ENCODE results near the gene PYROXD2. TPM values are rescaled to one million over a fixed set of nuclear protein-coding genes. Genes with fewer than 3 reads are reported as not detected.
"Not testable (repeated sequence)": the region's sequence is repeated elsewhere in the genome, so short reads cannot be mapped to it uniquely, and the experiment has no call there.

The PYROXD2 gene
- total and polyA plus RNA-seq, 9 donors, result 8.8 to 18.9 (median 14.3) TPM

DNA sequence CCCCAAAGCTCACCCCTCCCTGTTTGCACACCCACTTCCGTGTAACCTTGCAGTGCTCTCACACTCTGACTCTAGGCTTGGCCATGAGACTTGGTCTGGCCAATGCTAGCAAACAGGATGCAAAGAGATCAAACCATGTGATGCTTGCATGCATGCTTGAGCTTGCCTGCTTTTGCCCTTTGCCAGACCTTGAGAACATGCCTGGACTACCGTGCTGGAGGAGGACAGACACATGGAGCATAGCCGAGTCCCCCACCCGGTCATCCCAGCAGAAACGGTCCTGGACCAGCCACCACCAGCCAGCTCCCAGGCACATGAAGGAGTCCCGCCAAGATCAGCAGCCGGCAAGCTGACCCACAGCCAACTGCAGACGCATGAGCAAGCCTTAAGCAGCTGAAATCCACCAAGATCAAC, 23.4 kb downstream of the PYROXD2 start:
- Histone ChIP-seq H3K9me3 (replicated peaks; ENCODE audit: control insufficient read depth, low read depth, low read length) (no peaks in the 10 kb centered on the region), H3K27me3 (ENCODE audit: control insufficient read depth, insufficient read depth, low read length) (no peaks in the 10 kb centered on the region), H3K4me3 (ENCODE audit: low read length) (no peak overlapping the region), H3K27ac (ENCODE audit: low read length) (no peak overlapping the region), H3K36me3 (ENCODE audit: control insufficient read depth, insufficient read depth, low read length) (peaks cover 24% of the 10 kb centered on the region), H3K4me1 (ENCODE audit: control insufficient read depth, insufficient read depth, low read length) (peaks cover 34% of the 10 kb centered on the region)
- WGBS (ENCODE audit: insufficient coverage), result 48% methylated on average over 5 of the region's 8 CpGs
- DNase-seq, result peak; percentile 63

DNA sequence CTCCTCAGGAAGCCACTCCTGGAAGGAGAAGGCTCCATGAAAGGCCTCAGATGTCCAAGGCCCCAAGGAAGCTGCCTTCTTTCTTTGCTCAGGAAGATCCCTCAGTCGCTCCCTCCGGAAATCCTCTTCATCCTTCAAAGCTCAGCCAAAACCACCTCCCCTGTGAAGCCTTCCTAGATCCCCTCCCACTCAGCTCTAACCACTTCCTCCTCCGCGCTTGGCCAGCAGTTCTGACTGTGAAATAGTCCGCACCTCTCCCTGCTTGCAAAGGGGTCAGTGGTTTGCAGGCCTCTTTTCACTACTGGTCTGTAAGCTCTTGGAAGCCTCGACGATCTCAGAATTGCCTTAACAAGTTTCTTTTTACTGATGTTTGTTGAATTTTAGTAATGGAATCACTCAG, 23.9 kb downstream of the PYROXD2 start:
- Histone ChIP-seq H3K4me3 (ENCODE audit: low read length) (no peak overlapping the region), H3K9me3 (replicated peaks; ENCODE audit: control insufficient read depth, low read depth, low read length) (no peaks in the 10 kb centered on the region), H3K27ac (ENCODE audit: low read length) (no peak overlapping the region), H3K27me3 (ENCODE audit: control insufficient read depth, insufficient read depth, low read length) (no peaks in the 10 kb centered on the region), H3K36me3 (ENCODE audit: control insufficient read depth, insufficient read depth, low read length) (peaks cover 21% of the 10 kb centered on the region), H3K4me1 (ENCODE audit: control insufficient read depth, insufficient read depth, low read length) (peaks cover 34% of the 10 kb centered on the region)
- WGBS (ENCODE audit: insufficient coverage), result 73% methylated on average over 7 of the region's 7 CpGs
- DNase-seq, result no peak

DNA sequence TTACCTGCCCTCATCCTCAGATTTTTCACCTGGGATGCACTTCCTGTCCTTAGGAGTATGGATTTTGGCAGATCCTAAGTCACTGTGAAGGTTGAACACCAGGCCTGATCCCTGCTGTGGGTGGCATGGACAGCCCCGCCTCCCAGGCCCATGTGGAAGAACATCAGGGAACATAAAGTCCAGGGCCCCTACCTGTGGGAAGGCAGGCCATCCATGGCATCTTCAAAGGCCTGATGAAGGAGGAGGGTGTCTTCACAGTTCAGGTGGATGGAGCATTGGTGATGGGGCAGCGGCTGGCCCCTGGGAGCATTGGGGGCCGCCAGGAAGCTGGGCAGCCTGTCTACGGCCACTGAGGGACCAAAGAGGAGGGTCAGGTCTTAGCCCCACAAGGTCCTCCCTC, 24.6 kb downstream of the PYROXD2 start:
- 100% methylated on average over 1 of the region's 4 CpGs for WGBS (ENCODE audit: insufficient coverage)
- no peak for DNase-seq
- H3K36me3 ChIP-seq (ENCODE audit: control insufficient read depth, insufficient read depth, low read length), result peaks cover 20% of the 10 kb centered on the region
- H3K4me3 ChIP-seq (ENCODE audit: low read length), result no peak overlapping the region
- H3K27me3 ChIP-seq (ENCODE audit: control insufficient read depth, insufficient read depth, low read length), result no peaks in the 10 kb centered on the region
- peaks cover 34% of the 10 kb centered on the region for H3K4me1 ChIP-seq (ENCODE audit: control insufficient read depth, insufficient read depth, low read length)
- no peaks in the 10 kb centered on the region for H3K9me3 ChIP-seq (replicated peaks; ENCODE audit: control insufficient read depth, low read depth, low read length)
- H3K27ac ChIP-seq (ENCODE audit: low read length), result no peak overlapping the region

DNA sequence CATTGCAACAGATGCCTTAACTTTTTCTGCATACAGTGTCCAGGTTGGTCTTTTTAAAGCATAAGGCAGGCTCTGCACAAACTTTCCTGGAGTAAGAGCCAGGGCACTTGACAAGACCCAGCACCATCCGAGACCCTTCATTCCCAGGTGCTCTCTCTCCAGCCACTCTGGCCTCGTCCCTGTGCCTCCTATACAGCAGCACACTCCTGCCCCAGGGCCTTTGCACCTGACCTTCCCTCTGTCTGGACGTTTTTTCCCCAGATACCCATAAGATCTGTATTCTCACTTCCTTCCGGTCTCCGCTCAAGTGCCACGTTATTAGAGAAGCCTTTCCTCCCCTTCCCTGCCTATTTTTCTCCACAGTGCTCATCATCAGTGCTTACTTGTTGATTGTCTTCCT, 25.6 kb downstream of the PYROXD2 start:
- Histone ChIP-seq H3K36me3 (ENCODE audit: control insufficient read depth, insufficient read depth, low read length) (peaks cover 24% of the 10 kb centered on the region), H3K4me1 (ENCODE audit: control insufficient read depth, insufficient read depth, low read length) (peaks cover 26% of the 10 kb centered on the region), H3K27ac (ENCODE audit: low read length) (no peak overlapping the region), H3K9me3 (replicated peaks; ENCODE audit: control insufficient read depth, low read depth, low read length) (no peaks in the 10 kb centered on the region), H3K27me3 (ENCODE audit: control insufficient read depth, insufficient read depth, low read length) (no peaks in the 10 kb centered on the region), H3K4me3 (ENCODE audit: low read length) (no peak overlapping the region)
- WGBS (ENCODE audit: insufficient coverage), result 79% methylated on average over 6 of the region's 6 CpGs
- no peak for DNase-seq

DNA sequence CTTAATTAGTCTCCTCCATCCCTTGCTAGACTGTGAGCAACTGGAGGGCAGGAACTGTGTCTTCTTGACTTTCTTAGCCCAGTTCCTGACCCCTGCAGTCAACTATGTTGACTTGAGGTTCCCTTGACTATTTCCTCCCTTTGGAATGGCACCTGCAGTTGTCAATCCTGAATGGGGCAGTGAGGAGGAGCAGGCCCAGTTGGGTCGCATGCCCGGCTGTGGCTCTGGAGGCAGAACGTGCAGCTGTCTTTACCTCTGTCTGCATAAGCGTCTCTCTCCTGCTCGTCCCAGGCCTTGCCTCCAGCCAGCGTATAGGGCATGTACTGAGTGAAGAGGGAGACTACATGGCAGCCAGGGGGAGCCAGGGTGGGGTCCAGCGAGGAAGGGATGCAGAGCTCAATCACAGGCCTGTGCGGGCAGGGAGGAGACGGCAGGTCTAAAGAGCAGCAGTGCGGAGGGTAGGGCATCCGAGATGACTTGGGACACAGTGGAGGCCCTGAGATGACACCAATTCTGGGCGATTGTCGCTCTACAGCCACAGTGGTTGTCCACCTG, 26.8 kb downstream of the PYROXD2 start:
- Histone ChIP-seq H3K27ac (ENCODE audit: low read length) (no peak overlapping the region), H3K9me3 (replicated peaks; ENCODE audit: control insufficient read depth, low read depth, low read length) (no peaks in the 10 kb centered on the region), H3K4me3 (ENCODE audit: low read length) (no peak overlapping the region), H3K27me3 (ENCODE audit: control insufficient read depth, insufficient read depth, low read length) (no peaks in the 10 kb centered on the region), H3K4me1 (ENCODE audit: control insufficient read depth, insufficient read depth, low read length) (peaks cover 18% of the 10 kb centered on the region), H3K36me3 (ENCODE audit: control insufficient read depth, insufficient read depth, low read length) (peaks cover 31% of the 10 kb centered on the region)
- WGBS (ENCODE audit: insufficient coverage), result 79% methylated on average over 11 of the region's 13 CpGs
- DNase-seq, result peak; percentile 46

DNA sequence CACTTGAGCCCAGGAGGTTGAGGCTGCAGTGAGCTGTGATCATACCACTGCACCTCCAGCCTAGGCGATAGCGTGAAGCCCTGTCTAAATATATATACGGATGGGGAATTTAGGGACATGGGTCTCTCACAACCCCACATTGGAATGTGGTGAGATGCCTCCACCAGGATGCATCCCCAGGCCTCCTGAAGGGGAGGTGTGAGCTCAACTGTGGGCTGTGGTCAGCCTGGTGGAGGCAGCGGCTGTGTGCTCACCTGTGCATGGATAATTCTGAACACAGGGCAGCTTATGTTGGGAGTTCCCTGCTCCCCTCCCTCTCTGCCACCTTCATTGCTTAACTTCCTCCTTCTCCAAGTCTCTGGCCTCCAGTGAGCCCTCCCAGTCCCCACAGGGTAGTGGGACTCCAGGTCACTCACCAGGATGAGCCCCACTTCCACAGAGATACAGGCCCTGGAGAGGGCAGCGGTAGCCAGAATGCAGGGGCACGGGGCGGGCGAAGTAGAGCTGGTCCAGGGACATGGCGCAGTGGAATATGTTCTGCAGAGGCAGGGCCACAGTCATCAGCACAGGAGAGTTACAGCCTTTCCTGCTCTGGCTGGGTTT, 30.4 kb downstream of the PYROXD2 start:
- H3K4me3 ChIP-seq (ENCODE audit: low read length), result no peak overlapping the region
- peaks cover 9% of the 10 kb centered on the region for H3K4me1 ChIP-seq (ENCODE audit: control insufficient read depth, insufficient read depth, low read length)
- H3K36me3 ChIP-seq (ENCODE audit: control insufficient read depth, insufficient read depth, low read length), result peaks cover 27% of the 10 kb centered on the region
- no peak for DNase-seq
- H3K9me3 ChIP-seq (replicated peaks; ENCODE audit: control insufficient read depth, low read depth, low read length), result no peaks in the 10 kb centered on the region
- no peak overlapping the region for H3K27ac ChIP-seq (ENCODE audit: low read length)
- H3K27me3 ChIP-seq (ENCODE audit: control insufficient read depth, insufficient read depth, low read length), result no peaks in the 10 kb centered on the region
- WGBS (ENCODE audit: insufficient coverage), result 100% methylated on average over 1 of the region's 9 CpGs

DNA sequence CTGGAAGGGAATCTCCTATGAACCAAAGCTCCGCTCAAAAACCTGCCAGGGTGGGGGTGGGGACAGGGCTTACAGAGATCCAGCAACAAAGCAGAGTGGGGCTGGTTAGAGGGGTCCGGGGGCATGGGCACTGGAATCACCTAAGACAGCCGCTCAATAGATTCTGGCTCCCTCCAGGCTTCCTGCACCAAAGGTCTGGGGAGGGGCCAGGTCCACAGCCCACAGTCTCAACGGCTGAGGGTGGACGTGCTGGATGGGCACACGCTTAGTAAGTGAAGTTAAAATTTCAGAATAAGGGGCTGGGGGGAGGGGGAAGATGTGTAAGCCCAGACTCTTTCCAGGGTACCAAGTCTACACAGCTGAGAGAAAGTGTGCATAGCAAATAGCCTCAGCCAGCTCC, 31.1 kb downstream of the PYROXD2 start:
- Histone ChIP-seq H3K36me3 (ENCODE audit: control insufficient read depth, insufficient read depth, low read length) (peaks cover 27% of the 10 kb centered on the region), H3K27me3 (ENCODE audit: control insufficient read depth, insufficient read depth, low read length) (no peaks in the 10 kb centered on the region), H3K4me1 (ENCODE audit: control insufficient read depth, insufficient read depth, low read length) (peaks cover 7% of the 10 kb centered on the region), H3K9me3 (replicated peaks; ENCODE audit: control insufficient read depth, low read depth, low read length) (no peaks in the 10 kb centered on the region), H3K4me3 (ENCODE audit: low read length) (no peak overlapping the region), H3K27ac (ENCODE audit: low read length) (no peak overlapping the region)
- WGBS (ENCODE audit: insufficient coverage), result 78% methylated on average over 4 of the region's 6 CpGs
- DNase-seq, result no peak

DNA sequence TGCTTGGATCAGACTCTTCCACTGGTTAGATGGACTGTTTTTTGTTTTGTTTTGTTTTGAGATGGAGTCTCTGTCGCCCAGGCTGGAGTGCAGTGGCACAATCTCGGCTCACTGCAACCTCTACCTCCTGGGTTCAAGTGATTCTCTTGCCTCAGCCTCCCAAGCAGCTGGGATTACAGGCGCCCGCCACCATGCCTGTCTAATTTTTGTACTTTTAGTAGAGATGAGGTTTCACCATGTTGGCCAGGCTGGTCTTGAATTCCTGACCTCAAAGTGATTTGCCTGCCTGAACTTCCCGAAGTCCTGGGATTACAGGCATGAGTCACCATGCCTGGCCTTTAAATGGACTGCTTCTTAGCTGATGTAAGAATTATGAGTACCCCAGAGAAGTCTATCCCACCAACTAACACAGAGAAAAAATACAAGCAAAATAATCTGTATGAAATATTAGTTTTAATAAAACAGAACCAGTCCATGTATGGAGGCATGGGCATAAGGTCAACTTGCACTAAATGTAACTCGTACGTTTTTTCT, 31.8 kb downstream of the PYROXD2 start:
- peaks cover 27% of the 10 kb centered on the region for H3K36me3 ChIP-seq (ENCODE audit: control insufficient read depth, insufficient read depth, low read length)
- WGBS (ENCODE audit: insufficient coverage), result 94% methylated on average over 4 of the region's 7 CpGs
- H3K27me3 ChIP-seq (ENCODE audit: control insufficient read depth, insufficient read depth, low read length), result not testable (repeated sequence)

DNA sequence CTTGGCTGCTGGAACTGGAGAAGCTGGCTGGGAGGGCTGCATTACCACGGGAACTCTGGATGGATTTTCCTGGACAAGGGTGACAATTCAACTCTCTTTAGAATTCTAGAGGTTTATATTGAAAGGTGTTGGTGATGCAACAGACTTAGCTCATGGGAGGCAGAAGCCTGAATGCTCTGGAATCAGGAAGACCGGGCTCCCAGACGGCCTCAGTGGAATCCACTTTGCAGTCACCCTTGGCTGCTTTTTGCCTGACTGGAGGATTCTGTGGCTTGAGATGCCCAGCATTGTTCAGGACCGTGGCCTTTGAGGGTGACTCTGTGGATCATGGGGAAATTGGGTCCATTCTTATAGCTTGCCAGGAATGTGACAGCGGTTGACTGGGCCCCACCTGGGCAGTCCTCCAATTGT, 32.3 kb downstream of the PYROXD2 start:
- DNase-seq, result no peak
- 55% methylated on average over 4 of the region's 5 CpGs for WGBS (ENCODE audit: insufficient coverage)
- Histone ChIP-seq H3K4me1 (ENCODE audit: control insufficient read depth, insufficient read depth, low read length) (no peaks in the 10 kb centered on the region), H3K36me3 (ENCODE audit: control insufficient read depth, insufficient read depth, low read length) (peaks cover 27% of the 10 kb centered on the region), H3K27ac (ENCODE audit: low read length) (no peak overlapping the region), H3K4me3 (ENCODE audit: low read length) (no peak overlapping the region), H3K27me3 (ENCODE audit: control insufficient read depth, insufficient read depth, low read length) (no peaks in the 10 kb centered on the region), H3K9me3 (replicated peaks; ENCODE audit: control insufficient read depth, low read depth, low read length) (peaks cover under 1% of the 10 kb centered on the region)

More for the DNA sequence above, 31.8 kb downstream of the PYROXD2 start:
- not testable (repeated sequence) for H3K9me3 ChIP-seq (replicated peaks; ENCODE audit: control insufficient read depth, low read depth, low read length); H3K27ac ChIP-seq (ENCODE audit: low read length); H3K4me3 ChIP-seq (ENCODE audit: low read length); DNase-seq; H3K4me1 ChIP-seq (ENCODE audit: control insufficient read depth, insufficient read depth, low read length)

DNA sequence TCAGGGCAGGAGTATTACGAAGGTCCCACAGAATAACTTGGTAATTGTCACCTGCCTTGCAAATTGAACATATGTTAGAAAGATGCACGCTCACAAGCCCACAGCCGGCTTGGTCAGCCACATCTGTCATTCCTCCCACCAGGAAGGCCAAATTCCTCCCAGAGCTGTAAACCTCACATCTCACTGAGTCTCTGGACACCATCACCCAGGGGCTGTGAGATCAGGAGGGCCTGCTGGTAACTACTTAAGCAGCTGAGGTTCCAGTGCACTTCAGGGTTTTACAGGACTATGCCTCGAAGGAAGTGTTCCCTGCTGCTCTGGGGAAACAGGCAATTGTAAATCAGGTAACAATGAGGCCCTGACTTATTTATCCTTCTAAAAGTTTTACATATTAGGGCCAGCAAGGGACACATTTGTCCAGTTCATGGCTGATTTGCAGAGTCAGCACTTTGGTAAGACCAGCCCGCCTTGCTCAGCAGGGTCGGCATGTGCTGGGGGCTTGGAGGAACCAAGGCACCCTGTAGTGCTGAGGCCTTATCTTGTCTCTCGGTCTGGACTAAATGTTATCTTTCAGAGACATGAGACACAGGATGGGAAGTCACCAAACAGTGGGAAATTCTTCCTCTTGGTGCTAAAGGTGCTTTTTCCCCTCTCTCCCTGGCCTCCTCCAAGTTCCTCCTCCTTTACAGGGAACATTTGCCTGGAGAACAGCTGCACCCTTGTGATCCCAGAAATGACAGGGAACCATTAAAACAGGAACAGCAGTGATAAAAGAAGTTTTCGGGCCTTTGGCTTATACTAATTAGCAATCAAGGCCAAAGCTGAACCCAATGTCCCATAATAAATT, 34.3 kb downstream of the PYROXD2 start:
- H3K27ac ChIP-seq (ENCODE audit: low read length), result no peak overlapping the region
- H3K4me3 ChIP-seq (ENCODE audit: low read length), result no peak overlapping the region
- H3K4me1 ChIP-seq (ENCODE audit: control insufficient read depth, insufficient read depth, low read length), result no peaks in the 10 kb centered on the region
- peaks cover 6% of the 10 kb centered on the region for H3K9me3 ChIP-seq (replicated peaks; ENCODE audit: control insufficient read depth, low read depth, low read length)
- 70% methylated on average over 5 of the region's 8 CpGs for WGBS (ENCODE audit: insufficient coverage)
- no peak for DNase-seq
- no peaks in the 10 kb centered on the region for H3K27me3 ChIP-seq (ENCODE audit: control insufficient read depth, insufficient read depth, low read length)
- peaks cover 20% of the 10 kb centered on the region for H3K36me3 ChIP-seq (ENCODE audit: control insufficient read depth, insufficient read depth, low read length)

All from muscle of leg (tissue), 11 donors.